GM21786 (cell line): ENCODE data around the gene RUNX1.

Source experiments
- ATAC-seq: cut with Tn5 transposase; IDR thresholded peaks from one replicate; pipeline ENCODE4 v1.9.1; 2021; ENCODE audit not compliant: unreplicated experiment

Gene RUNX1

DNA sequence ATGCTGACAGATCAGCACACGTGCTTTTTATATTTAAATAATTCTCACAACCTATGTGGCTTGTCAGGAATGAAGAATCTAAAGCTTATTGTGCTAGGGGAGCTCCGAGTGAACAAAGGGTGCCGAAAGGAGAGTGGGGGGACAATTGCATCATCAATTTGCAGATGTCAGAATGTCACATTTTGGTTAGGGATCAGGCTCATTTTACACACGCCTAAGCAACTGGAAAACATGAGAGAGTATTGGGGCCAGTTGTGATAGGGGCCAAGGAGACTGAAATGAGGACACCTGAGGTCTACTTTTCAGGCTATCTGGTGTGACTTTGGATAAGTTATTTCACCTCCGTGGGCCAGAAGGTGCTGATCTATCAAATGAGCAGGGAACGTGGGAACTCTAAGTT is 31.8 kb downstream of the RUNX1 start:
- ATAC-seq = no peak

DNA sequence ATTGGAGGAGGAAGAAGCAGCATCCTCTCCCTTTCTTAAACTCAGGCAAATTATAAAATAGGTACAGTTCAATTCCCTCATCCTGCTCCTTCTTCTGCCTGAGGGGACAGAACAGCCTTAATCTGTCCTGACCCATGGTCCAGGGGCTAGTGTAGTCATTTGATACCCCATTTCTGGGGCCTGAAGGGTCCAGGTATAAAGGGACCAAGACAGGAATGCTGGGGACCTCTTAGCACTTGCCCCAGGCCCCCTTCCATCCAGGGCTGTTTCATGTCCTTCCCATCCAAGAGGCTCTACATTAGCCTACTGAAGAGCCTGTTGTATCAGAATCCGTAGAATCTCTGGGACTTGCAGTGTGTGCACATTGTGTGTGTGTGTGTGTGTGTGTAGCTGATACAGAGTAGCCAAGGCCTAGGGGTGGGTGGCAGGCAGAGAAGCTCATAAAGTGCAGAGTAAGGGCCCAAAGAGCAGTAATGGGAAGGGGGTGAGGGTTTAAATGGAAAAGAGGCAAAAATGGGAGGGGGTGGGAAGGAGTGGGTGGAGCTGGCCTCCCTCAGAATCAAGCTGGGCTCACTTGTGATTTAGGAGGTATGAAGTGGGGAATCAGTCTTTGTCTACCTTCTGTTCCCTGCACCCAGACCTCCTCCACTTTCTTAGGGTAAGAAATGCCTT is 32.4 kb downstream of the RUNX1 start:
- no peak for ATAC-seq

DNA sequence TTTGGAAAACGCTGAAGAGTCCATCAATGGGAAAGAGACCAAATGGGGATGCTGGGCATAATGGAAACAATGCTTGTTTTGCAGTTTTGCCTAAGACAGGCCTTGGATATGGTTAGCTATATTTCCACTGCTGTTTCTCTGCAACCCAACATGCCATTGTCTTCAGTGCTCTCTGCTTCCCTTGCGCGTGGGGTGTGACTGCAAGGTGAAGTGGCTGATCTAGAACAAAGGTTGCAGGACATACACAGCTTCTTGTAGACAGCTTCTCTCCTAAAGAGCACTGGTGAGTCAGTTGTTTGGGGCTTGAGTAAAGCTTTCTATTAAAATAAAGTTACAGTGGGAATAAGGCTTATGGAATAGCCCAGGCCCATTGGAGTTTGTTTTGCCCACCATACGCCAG is 33.0 kb downstream of the RUNX1 start:
- no peak for ATAC-seq

DNA sequence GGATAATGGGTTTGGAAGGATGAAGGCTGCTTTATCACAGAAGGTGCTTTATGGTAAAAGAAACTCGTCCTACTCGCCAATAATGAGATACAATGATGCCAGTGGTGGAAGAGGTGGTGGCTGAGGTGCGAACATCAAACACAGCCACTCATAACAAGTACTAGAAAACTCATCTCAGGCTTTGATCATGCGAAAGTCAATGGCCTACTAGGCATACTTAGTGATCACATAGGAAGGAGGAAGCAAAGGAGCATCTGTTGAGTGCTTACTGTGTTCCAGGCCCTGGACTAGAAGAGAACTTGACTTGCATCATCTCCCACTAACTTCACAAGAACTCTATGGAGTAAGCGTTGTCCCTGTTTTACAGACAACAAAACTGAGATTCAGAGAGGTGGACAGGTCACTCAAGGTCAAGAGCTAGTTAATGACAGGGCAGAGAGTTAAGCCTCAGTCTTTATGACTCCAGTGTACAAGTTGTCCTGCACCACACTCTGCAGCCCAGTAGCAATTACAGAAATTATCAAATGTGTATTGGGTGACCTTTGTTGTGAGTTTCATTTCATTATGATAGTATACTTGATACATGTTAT is 33.6 kb downstream of the RUNX1 start:
- ATAC-seq = no peak

DNA sequence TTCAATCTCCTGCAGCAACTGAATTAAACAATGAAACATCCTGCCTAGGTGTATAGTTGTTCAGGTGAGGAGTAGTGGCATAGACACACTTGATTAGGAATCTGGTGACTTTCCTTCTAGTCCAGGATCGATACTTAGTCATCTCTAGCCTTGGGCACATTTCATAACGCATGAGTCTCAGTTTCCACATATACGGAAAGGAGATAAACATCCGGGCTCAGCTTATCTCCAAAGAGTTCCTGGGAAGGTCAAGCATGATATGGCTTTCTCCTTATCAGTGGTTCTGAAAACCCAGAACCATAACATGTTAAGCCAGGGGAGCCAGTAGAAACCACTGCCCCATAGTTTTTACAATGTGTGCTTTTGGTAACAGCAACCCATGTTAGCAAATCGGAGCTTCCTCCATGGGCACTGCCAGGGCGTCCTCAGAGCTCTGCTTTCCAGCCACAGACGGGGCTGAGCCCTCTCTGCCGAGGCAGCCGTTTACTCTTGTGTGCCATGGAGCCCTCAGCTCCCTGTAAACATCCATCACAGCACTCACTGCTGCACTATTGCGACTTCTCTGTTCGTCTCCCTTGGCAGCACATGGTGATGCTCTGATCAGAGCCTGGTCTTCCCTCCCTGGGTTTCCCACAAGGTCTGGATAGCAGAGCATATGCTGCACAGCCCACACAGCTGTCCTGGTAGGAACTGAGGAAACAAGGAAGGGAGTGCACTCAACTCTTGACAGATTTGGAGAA is 34.6 kb downstream of the RUNX1 start:
- ATAC-seq = no peak

DNA sequence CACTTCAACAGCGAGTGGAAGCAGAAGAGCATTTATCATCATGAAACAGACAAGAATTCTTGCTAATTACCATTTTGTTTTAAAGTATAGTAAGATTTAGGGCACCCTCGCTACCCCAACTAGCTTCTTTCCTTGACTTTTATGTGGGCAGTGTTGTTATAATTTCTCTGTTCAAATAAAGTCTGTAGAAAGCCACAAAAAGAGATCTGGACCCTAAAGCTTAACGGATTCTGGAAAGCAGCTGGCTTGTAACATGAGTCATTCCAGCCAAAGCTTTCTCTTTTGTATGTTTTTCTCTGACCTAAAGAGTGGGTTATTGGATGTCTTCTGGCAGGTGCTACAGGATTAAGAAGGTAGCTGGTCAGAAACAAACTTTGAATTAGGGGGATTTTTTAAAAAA is 37.4 kb downstream of the RUNX1 start:
- no peak for ATAC-seq

DNA sequence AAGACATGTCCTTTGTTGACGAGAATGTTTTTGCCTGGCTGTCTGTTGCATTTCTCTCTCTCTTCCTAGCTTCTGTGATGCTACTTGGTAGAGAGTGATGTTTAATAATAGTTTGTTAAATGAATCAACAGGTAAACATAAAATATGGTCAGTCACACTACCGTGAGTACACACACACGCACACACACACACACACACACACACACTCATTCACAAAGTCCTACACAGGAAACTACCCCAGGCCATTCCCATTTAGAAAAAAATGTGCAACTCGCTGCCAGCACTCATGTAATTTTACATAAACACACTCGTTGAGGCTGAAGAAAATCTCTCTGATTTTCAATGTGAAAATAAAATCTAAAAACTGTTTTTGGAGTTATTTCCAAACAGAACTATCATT is 38.7 kb downstream of the RUNX1 start:
- ATAC-seq = no peak

DNA sequence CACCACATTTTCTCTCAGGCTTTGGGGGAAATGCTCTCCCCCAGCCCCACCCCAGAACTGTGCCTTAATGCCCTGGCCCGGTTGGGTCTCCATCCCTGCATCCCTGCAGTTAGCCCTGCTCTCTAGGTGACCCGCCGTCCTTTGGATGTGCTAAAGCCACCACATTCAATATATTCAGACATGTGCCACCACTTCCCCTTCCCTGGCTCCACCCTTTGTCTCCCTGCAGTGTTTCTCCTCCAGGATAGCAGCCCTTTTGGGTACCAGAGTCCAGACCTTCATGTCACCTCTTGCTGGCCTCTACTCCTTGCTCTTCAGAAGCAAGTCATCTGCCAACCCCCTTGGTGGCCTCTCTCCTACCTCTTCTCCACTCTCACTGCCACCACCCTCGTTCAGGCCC is 41.8 kb downstream of the RUNX1 start:
- ATAC-seq = no peak

DNA sequence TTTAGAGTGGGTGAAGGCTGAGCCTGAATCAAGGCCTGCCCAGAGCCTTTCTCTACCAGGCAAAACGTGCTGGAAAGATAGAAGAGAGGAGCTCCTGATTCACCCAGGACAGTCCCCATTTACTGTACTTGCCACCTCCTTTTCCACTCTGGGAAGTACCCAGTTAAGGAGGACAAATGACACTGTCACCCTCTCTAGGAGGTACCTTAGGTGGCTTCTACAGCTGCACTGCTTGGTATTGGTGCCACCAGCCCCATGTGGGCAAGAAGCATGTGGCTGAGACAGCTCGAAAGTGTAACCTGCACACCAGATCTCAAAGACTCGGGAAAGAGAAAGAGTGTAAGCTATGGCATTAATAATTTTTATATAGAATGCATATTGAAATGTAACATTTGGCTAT is 42.3 kb downstream of the RUNX1 start:
- no peak for ATAC-seq

DNA sequence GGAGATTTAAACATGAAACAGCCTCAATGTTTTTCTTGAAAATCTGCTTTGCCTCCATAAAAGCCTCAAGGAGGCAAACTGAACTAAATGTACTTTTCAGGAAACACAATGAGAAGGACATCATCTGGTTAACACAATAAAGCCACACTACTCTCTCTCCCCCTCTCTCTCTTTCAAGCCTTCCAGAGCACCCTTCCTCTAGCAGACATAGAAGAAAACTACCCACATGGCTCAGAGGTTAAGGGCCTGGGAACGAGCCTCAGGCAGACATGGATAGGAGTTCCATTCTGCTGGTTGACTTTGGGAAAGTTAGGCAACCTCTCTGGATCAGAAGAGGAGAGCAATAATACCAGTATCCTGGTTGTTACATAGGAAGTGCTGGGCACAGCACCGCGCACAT is 42.9 kb downstream of the RUNX1 start:
- ATAC-seq = no peak

DNA sequence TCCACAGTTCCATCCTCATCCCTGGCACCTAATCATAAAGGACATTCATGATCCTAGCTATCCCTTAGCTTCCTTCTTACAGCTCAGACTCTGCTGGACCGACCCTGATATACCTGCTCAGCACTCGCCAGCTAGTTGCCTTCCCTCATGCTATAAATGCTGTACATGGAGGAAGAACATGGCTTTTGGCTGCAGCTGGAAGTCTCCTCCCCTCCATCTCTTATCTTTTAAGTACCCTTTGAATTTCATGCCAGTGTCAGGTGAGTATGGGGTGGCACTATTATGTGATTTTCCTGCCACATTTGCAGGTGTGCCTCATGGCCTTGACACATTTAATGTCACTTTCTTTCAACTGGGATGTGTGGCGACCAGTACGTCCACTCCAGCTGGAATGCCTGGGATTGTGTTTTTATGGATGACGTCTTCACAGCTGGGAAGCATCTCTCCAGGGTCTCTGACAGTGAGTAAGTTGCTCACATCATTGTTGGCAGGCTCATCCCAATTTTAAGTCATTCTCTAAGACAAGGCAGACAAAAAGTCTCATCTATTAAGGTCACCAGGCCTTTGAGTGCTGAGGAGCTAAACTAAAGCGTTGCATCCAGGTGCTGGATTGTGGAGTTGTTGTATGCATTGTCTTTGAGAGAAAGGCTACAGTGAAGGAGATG is 43.4 kb downstream of the RUNX1 start:
- no peak for ATAC-seq

DNA sequence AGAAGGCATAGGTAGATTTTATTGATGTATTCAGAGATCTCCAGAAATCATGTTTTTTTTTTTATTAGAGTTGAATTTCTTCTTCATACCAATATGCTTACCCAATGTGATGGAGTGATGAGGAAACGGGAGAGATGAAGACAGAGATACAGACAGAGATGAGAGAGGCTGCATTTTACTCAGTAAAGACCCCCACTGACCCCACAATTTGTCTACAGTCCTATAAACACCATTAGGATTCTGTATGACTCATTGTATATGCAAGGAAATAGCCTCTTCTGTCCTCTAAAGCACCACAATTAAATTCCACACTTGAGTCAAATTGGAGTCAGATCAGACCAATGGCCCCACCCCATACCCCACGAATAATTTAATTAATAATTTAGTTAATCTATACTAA is 44.0 kb downstream of the RUNX1 start:
- ATAC-seq = no peak

DNA sequence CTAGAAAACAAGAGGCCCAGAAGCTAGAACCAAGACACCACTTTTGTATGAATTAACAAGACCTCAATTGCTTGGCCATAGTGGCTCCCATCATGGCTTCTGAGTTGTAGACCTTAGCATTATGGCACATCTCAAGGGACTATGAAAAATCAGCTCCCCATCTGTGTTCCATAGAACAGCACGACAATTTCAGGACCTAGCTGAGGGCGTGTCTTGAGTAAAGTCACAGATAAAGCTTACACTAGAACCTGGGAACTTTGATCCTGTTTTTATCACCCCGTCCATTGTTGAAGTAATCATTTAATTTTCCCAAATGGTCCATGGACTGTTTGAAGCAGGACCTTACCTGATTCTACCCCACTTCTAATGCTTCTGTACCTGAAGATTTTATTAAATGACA is 44.8 kb downstream of the RUNX1 start:
- no peak for ATAC-seq

DNA sequence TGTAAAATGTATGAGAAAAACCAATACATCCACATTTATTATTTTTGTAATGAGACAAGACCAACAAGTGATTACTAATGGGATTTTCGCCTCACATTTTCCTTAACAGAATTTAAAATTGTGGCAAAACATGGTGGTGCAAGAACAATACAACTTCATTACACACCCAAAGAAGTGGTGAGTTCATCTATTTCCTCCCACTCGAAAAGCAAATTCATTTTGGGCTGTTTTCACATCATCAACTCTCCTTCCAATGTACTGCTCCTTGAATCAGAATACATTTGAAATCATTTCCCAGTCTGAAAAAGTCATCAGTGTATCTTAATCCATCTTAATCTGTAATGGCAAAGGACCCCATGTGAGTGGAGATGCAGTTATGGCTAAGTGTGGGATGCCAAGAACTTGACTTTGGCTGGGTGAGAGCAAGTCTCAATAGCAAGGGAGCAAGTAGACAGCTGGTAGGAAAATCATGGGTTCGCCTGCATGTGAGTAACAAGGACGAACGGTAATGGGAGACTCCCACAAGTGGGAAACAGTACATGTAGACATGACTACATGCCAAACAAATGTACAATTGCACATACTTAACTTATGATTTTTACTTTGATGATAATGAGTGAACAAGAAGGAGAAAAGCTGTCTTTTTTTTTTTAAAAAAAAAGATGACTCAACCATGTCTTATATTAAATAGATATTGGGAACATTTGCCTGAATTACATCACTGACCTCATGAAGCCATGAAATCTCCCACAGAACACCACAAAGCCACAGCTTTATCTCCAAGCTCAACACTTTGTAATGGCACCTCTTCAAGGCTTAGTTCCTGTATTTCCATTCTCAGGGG is 46.0 kb downstream of the RUNX1 start:
- ATAC-seq = no peak

DNA sequence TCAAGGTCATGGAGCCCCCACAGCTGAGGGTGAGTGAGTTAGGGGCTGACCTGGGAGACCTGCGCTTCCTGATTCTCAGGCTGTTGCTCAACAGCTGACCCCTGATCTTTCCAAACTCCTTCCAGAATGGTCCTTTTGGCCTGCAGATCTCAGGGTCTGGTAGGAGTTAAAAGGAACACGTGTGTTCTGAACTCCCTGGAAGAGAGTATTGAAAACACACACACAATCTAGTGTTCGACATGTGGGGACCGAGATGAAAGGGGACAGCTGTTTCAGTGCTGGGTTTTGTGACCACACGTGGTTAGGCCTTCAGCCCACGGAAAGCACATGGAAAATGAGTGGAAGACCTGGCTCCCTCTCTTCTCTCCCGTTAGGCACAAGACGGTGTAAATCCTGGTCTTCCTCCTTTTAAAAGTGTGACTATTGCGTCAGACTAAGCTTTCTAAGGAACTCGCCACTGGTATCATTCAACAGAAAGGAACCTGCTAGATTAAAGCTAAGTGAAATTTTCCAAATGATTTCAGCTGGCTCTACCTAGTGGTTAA is 49.6 kb downstream of the RUNX1 start:
- ATAC-seq = no peak

DNA sequence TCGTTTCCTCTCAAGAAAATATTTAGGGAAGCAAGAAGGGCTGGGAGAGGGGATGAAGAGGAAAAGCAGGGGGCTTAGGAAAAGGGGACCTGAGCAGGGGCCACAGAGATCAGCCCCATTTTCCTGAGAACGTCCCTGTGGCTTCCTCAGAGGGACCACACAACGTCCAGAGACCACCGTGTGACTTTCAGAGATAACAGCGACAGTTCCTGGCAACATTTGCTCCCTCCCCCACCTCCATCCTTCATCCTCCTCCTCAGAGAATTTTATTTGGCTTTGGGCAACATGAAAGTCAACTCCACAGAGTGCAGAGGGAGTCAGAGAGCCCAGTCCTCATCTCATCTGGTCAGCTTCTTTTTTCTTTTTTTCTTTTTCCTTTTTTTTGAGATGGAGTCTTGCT is 50.9 kb downstream of the RUNX1 start:
- ATAC-seq = no peak

DNA sequence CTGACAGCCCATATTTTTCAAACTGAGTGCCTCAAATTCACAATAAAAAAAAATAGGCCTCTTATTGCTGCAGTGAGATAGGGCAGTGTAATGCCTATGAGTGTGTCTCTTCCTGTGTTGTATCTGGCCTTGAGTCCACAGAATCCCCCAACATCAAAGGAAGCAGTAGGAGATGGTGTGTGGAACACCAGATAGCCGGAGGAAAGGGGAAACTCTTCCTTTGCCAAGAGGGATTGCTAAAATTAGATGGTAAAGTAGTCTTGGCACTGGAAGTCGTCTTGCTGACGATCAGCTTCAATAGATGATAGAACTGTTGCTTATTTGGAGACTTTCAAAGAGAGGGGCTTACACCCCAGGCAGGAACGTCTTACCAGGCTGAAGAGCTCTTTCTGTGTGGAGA is 51.8 kb downstream of the RUNX1 start:
- no peak for ATAC-seq

DNA sequence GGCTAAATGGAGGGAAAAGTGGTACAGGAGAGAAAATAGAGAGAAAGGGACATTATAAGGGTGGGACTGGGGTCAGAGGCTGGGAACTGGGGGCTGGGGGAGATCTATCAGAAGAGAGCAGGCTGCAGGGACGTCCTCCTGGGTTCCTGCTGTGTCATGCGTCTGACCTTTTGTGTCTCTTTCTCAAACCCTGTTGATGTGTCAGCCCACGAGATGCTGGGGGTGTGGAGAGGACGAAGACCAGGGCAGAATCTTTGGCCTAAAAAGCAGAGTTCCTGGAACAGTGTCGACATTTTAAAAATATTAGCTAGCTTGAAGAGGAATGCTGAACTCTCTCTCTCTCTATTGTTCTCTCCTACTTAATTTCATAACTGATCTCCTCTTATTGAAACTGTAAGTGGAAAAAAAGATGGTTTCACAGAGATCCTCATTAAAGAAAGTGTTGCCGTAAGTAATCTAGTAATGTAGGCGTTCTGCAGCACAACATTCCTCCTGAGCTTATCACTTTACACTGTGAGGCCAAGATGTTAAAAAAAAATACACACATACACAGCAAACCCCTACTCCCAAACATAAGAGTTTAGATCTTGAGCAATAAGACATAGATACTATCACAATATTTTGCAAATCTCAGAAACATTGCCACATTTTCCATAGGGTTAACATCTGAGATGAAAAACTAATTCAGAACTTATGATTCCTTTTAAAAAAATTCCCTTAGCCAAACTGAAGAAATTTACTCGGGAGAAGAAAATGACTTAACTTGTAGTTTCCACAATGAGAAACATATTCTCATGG is 52.6 kb downstream of the RUNX1 start:
- no peak for ATAC-seq

DNA sequence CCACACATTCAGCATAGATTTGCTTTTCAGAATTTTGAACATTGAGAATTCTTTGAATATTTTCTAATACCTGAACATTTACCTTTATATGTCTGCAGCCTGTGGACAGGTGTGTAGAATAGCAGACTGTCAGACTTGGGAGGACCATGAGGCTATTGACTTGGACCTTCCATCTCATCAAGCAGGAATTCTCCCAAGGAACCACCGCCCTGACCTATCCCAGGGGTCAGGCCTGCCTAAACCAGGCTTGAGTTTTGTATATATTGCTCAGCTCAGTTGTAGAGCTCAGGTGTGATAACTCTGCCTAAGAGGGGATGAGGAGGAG is 53.2 kb downstream of the RUNX1 start:
- ATAC-seq = no peak
